HG03064 (cell line): Measurements from ENCODE around the gene LGALS14.
"Not testable (repeated sequence)": the region's sequence is repeated elsewhere in the genome, so short reads cannot be mapped to it uniquely, and the experiment has no call there.

ENCODE experiments used
- ATAC-seq: cut with Tn5 transposase; IDR thresholded peaks from one replicate; pipeline ENCODE4 v1.9.1; 2021; ENCODE audit warnings: low read depth; ENCODE audit not compliant: unreplicated experiment

LGALS14 gene, protein sequence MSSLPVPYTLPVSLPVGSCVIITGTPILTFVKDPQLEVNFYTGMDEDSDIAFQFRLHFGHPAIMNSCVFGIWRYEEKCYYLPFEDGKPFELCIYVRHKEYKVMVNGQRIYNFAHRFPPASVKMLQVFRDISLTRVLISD

DNA sequence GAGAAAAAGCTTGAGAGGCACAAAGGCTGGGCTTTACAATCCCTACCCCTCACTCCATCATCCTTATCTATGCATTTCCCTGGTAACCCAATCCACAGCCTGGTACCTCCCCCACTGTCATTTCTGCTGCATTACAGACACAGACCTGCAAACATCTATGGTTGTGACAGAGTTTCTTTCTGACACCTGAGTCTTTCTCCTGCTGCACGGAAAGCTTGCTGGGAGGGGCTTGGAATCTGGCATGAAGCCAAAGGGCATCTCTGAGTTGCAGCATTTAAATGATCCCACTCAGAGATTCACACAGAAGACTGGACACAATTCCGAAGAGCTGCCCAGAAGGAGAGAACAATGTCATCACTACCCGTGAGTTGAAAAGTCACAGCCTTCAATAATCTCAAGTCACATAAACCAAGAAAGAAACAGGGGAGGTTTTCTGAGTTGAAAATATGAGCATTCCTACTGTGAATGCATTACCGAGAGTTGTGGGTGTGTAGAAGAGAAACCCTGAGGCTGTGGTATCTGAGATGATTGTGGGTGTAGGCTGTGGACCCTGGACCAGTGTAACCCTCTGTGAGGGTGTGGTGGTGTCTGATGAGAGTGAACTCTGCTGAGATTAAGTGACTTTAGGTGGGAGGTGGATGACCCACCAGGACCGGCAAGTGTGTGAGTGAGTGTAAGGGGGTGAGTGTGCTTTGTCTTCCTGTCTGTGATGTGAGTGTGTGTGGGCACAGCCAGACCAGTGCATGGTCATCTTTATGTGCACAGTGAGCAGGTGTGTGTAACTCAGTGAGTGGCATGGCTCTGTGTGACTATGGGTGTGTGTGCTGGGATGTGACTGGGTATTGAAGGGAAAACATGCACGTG is at the start of gene LGALS14:
TSS of gene LGALS14 (plus strand) at position 301 of the 864 bp plus-strand sequence. CDS start at position 349, 48 bp downstream.
- ATAC-seq, result no peak

DNA sequence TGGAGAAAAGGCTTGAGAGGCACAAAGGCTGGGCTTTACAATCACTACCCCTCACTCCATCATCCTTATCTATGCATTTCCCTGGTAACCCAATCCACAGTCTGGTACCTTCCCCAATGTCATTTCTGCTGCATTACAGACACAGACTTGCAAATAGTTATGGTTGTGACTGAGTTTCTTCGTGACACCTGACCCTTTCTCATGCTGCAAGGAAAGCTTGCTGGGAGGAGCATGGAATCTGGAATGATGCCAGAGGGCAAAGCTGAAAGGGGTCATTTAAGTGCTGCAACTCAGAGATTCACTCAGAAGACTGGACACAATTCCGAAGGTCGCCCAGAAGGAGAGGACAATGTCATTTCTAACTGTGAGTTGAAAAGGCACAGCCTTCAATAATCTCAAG is 48.7 kb upstream of the LGALS14 start, which contains the start of gene LGALS16:
TSS of gene LGALS16 (plus strand) at position 301 of the 400 bp plus-strand sequence. CDS start at position 350, 49 bp downstream.
- no peak for ATAC-seq

DNA sequence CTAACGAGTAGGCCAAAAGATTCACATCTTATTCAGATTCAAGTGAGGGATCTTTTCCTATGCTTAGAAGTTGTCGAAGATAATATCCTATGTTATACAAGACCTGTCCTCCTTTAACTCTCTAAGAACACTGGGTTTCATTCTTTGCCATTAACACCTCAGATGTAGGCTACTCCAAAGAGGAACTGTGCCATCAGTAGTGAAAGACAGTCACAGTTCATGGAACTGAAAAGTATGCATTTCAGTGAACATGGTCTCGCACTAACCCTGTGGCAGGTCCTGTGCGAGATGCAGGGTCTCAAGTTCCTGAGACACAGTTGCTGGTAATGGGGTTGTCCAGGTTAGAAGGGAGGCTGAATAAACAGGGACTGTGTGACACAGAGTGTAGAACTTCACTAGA is 44.5 kb upstream of the LGALS14 start:
- no peak for ATAC-seq

DNA sequence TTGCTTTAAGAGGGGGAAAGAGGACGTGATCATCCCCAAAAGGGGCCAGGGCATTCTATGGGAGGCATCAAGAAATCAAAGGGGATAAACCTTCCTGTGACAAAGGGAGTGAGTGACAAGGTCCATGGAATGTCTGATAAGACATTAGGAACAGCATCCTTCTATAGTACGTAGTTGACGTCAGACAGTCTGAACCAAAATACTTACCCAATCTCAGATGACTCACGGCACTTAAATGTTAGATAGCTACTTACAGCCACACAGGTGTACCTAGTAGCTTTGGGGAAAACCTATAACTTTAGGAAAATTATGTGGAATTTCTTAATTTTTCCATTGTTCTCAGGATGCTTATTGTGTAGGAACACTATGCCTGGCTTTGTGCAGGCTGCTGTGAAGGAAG is 43.6 kb upstream of the LGALS14 start:
- no peak for ATAC-seq

DNA sequence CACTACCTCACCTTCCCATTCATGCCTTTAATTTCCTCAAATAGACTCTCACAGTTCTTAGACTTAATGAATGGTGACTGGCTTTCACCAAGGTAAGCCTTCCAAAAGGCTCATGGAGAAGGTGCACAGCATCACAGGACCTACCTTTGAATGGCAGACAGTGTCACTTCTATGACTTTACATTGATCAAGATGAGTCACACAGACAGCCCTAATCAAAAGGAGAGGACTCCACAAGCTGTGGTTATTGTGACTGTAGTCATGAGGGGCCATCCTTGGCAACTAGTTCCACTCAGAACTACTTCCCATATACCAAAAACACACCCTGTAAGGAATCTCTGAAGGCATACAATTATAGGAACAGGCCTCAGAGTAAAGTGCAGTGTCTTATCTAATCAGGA is 42.7 kb upstream of the LGALS14 start:
- no peak for ATAC-seq

DNA sequence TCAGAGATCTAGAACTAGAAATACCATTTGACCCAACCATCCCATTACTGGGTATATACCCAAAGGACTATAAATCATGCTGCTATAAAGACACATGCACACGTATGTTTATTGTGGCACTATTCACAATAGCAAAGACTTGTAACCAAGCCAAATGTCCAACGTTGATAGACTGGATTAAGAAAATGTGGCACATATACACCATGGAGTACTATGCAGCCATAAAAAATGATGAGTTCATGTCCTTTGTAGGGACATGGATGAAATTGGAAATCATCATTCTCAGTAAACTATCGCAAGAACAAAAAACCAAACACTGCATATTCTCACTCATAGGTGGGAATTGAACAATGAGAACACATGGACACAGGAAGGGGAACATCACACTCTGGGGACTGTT is 34.4 kb upstream of the LGALS14 start:
- not testable (repeated sequence) for ATAC-seq

DNA sequence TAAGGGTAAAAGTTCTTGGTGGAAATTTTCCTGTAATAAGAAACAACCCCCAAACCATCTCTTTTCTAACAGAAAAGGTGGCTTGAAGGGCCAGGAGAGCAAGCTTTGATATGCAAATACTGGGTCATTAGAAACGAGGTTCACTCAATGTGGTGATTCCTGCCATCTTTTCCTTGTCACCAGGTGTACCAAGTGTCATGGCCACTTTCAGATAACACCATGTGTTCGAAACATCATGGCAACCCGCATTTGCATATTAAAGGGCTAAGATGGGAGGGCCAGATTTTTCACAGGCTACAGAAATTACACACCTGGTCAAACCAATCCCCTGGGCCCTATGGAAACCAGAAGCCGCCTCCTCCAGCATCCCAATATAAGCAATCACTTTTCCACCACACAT is 33.3 kb upstream of the LGALS14 start:
- ATAC-seq, result no peak

DNA sequence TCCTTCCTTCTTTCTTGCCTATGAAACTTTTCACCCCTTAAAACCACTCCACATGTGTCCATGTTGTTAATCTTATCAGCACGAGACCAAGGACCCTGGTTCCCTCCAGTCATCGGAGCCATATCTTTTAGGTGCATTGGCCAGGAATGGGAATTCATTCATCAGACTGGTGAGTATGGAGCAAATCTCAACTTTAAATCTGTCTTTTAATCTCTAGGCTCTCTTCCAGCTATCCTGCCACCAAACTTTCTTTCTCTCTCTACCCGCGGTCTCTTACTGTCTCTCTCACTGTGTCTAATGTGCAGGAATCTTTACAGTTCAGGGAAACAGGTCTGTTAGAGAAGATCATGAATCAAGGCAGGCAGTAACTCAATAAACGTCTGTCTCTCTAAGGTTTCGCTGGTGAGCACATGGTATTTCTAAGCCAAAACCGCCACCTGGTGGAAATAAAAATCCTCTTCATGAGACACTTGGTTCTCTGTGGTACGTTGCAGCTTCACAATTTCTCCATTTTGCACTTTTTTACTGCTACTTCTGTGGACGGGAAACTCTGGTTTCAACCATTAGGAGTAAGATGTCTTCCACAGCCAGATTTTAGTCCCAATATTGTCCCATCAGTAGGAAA is 32.4 kb upstream of the LGALS14 start:
- ATAC-seq, result no peak

DNA sequence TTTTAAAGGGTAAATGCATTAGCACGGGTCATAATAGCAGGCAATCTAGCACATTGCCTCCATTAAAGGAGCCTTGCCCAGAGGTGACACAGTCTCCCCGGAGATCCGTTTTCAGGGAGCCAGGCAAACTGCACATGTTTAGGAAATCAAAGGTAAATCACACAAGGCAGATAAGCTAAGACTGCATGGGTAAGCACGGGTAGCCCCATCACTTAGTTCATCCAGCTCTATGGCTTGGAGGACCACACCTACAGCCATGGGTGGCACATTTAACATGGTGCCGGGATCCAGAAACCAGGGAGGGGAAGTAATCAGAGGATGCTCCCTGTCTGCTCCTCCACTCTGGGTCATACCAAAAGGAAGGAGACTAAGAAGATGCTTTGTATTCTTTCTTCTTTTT is 31.8 kb upstream of the LGALS14 start:
- no peak for ATAC-seq

DNA sequence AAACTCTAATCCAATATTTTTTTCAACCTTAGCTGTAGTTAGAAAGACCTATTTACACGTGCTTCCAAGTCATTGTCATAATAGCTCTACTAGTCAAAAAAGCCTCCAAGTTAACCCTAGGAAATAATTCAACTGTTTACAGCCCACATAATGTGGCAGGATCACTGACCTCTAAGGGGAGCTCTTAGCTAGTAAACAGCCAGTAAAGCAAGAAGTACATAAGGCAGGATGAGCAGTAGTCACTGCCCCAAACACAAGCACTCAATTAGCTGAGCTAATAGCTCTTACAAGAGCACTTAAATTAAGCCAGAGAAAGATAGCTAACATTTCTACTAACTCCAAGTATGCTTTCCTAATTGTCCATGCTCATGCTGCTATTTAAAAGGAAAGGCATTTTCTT is 30.4 kb upstream of the LGALS14 start:
- not testable (repeated sequence) for ATAC-seq

DNA sequence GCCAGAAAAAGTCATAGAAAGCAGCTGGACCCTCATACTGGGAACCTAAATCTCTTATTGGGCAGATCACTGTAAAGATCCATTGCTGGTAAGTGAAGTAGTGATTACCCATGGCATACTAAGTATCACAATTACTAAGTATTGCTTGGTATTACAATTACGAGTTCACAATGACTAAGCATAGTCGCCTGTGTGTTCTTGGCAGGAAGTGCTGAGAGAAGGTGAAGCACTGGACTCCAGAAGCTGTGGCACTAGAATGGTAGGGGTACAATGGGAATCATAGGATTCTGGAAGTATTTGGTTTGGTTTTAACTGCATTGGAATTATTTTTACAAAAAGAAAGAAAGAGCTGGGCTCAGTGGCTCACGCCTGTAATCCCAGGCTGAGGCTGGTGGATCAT is 28.3 kb upstream of the LGALS14 start:
- no peak for ATAC-seq

DNA sequence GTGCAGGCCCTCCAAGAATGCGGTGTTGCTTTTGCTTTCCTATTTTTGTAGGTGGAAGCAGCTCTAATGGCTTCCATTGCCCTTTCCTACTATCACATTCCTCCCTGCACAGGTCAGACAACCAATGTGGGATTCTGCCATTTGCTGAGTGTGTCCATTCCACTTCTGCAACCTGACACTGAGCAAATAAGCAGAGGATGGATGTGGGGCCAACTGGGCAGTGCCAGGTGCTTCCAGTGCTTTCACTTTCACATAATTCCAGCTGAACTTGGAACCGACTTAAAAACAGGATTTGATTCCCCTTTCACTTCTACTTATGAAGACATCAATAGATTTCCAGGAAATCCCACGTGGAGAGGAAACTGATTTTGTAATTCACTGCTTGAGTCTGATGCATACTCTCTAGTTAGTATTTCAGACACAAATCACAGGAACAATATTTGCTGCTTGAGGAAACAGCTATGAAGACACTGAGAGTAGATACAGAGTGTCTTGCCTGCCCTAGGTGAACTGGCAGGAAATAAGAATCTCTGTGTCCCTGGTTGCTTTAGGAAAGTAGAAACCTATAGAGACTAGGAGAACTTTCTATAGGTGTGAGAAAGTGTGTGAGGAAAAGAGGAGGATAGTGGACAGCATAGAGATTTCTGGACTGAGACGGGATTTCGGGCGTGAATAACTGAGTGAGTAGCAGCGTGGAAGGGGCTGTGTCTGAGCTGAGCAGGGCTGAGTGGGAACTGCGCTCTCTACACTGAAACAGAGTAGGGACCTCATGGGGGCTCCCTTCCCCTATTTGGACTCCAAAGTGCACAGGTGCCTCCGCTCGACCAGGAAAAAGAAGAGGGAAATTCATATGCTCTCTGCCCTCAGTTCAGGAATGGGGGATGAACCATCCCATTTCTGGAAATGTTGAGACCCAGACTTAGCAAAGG is 26.1 kb upstream of the LGALS14 start:
- no peak for ATAC-seq

DNA sequence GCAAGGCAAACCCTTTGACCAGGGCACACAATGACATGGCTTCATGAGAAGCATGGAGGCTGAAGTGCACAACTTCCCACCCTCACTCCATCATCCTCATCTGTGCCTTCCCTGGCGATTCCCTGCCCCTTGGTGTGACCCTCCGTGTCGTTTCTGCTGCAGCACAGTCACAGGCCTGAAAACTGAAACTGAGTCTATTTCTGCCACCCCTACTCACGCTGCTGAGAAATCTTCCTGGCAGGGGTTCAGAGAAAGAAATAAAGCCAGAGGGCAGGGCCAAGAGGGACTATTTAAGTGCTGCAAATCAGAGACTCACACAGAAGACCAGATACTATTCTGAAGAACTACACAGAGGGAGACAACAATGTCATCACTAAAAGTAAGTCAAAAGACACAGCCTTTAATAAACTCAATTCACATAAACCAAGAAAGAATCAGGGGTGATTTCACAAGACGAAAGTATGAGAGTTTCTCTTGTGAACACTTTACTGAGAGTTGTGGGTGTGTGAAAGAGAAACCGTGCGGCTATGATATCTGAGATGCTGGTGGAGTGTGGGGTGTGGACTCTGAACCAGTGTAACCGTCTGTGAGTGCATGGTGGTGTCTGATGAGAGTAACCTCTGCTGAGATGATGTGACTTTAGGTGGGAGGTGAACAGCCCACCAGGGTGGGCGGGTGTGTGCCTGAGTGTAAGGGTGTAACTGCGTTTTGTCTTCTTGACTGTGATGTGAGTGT is 25.1 kb upstream of the LGALS14 start:
- peak; percentile 50 for ATAC-seq

DNA sequence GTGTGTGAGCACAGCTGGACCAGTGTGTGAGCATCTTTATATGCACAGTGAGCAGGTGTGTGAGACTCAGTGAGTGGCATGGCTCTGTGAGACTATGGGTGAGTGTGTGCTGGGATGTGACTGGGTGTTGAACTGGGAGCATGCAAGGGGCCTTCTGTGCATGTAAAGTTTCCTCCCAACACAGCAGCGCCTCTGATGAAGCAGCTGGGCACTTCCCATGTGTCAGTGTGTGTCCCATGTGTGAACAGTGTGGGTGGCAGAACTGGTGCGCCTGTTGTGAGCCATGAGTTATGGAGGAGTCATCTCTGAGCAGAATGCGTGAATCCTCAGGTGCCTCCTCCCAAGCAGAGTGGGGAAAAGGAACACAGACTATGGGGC is 24.5 kb upstream of the LGALS14 start:
- peak; percentile 23 for ATAC-seq

DNA sequence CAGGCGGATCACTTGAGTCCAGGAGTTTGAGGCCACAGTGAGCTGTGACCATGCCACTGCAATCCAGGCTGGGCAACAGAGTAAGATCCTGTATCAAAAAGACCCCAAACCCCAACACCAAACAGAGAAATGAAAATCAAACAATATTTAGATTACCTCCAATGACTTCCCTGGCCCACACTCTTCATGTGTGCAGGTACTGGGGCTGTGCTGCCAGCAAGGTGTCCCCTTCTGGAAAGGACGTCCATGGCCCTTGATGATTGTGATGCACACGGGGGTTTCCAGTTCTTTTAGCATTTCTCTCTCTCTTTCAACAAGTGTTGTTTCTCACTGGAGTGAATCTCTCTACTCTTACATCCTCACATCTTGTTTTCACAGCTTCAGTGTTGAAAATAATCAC is 23.7 kb upstream of the LGALS14 start:
- ATAC-seq, result no peak

DNA sequence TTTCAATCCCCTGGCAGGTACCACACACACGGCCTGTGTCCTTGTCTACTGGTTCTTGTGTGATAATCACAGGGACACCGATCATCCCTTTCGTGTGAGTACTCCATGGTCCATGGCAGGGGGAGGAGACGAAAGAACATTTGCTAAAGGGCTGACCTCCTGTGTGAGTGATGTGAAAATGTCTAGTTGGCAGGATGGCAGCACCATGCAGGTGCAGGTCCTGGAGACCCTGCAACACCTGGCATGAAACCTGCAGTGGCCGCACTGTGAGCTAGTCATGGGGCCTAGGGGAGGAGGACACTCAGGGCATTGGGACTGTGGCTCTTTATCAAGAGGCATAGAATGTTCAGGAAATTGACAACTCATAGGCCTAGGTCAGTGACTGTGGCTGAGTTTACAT is 22.9 kb upstream of the LGALS14 start:
- no peak for ATAC-seq

DNA sequence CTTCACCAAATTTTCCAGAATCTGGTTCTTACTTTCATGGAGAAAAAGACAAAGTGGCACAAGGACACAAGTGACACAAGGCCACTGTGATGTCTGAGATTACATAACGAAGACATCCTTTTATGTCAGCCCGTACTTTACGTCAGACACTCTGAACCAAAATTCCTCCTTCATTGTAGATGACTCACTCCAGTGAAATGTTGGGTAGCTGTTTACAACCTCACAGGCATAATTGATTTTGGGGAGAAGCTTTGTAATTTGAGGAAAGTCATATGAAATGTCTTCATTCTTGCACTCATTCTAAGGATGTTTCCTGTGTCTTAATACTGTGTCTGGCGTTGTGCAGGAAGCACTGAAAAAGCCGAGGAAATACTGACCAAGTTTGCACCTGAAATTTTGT is 20.0 kb upstream of the LGALS14 start:
- no peak for ATAC-seq

DNA sequence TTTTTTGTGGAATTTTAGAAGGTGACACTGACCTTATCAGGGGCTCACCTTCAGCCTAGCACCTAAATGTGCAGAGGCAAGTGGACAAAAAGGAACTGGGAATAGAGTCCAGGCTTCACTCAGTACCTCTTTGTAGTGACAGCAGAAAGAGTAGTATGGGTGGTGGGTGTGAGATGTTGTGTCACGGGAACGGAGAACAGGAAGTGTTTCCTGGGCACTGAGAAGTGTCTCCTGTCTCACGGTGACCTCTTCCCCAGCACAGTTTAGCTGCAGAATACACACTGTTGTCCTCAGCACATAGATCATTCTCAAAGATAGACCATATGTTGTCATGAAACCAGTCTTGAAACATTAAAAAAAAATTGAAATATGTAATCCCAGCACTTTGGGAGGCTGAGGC is 17.5 kb upstream of the LGALS14 start:
- ATAC-seq, result no peak

DNA sequence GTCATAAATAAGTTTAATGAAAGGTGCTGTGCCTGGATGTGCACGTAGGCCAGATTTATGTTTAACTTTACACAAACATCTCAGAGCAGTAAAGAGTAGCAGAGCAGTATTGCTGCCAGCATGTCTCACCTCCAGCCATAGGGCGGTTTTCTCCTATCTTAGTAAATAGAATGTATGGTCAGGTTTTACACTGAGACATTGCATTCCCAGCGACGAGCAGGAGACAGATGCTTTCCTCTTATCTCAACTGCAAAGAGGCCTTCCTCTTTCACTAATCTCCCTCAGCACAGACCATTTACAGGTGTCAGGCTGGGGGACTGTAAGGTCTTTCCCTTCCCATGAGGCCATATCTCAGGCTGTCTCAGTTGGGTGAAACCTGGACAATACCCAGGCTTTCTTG is 15.6 kb upstream of the LGALS14 start:
- ATAC-seq, result not testable (repeated sequence)

DNA sequence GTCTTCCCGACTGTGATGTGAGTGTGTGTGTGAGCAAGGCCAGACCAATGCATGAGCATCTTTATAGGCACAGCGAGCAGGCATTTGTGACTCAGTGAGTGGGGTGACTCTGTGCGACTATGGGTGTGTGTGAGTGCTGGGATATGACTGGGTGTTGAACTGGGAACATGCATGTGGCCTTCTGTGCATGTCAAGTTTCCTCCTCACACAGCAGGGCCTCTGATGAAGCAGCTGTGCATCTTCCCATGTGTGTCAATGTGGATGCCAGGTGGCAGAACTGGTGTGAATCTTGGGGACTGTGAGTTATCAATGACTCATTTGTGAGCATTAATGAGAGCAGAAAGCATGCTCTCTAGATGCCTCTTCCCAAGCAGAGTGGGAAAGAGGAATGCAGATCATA is 12.1 kb upstream of the LGALS14 start:
- ATAC-seq, result no peak
